Measurements from ENCODE around the gene RPL37.
"Not testable (repeated sequence)": the region's sequence is repeated elsewhere in the genome, so short reads cannot be mapped to it uniquely, and the experiment has no call there.

- not testable (repeated sequence) for TF ChIP-seq CTCF (optimal IDR thresholded peaks at IDR 0.05 in 1 of 3, IDR thresholded peaks at IDR 0.05 in 1 of 3, conservative IDR thresholded peaks at IDR 0.05 in 1 of 3; ENCODE audit: extremely low read depth in 1 of 3, insufficient read depth in 2 of 3, low read length in 3 of 3); EZH2 (IDR thresholded peaks at IDR 0.05; ENCODE audit: low read length)
Observed at GRCh38 chr5:40794877-40795276, 40.1 kb downstream of the RPL37 start.

Measured in keratinocyte (primary cell).